Endothelial cell of umbilical vein (primary cell): ENCODE data around the gene MYZAP. TPM values are rescaled to one million over a fixed set of nuclear protein-coding genes. Genes with fewer than 3 reads are reported as not detected.

Experiments used
- BruUV-seq: library from RNA; stranded (reverse); fragments of 400-500 nt; replicated peaks from 2 replicates; lab custom pipeline; 2021; lab: Mats Ljungman, UMichigan
- CTCF ChIA-PET: fragments of 300-600, 350-600 bp; sonication (Branson Sonifier 250); formaldehyde crosslinking; loops from one replicate; lab custom pipeline; 2021; ENCODE audit warnings: antibody characterized with exemption, inconsistent platforms; lab: Charles Lee
- POLR2A ChIA-PET: fragments of 300-600, 350-600 bp; sonication (Branson Sonifier 250); formaldehyde crosslinking; loops from one replicate; lab custom pipeline; 2021; ENCODE audit warnings: antibody characterized with exemption, inconsistent platforms; lab: Charles Lee
- DNase-seq: peaks from one replicate; pipeline ENCODE4 v3.0.0-alpha.2; 2011; ENCODE audit warnings: low read depth, low spot score
- FAIRE-seq: peaks from 2 replicates; lab custom pipeline; 2011; peaks lifted over from hg19 to GRCh38; lab: Jason Lieb, UNC
- H2AFZ ChIP-seq: 2 replicates; pipeline ENCODE4 v1.6.0; 2012; ENCODE audit warnings: low read depth, low read length, control low read depth, inconsistent platforms
- H3K27ac ChIP-seq: 2 replicates; pipeline ENCODE4 v1.5.1; 2011; ENCODE audit warnings: low read depth, mild to moderate bottlenecking, control low read depth, low read length, moderate library complexity; ENCODE audit not compliant: insufficient read depth
- H3K27me3 ChIP-seq, 2 experiments: 2 replicates each; pipeline versions ENCODE4 v1.6.0 to v1.6.1; 2011; ENCODE audit warnings: low read length in 2 of 2, mixed read lengths in 1 of 2; ENCODE audit not compliant: control insufficient read depth in 2 of 2, insufficient read depth in 2 of 2
- H3K36me3 ChIP-seq, 2 experiments: 2 replicates in 1 of 2; 3 replicates in 1 of 2; pipeline ENCODE4 v1.5.1; 2011; ENCODE audit warnings: low read length in 2 of 2, mild to moderate bottlenecking in 1 of 2, moderate library complexity in 1 of 2; ENCODE audit not compliant: control insufficient read depth in 2 of 2, insufficient read depth in 2 of 2; ENCODE audit errors: extremely low read depth in 1 of 2
- H3K4me1 ChIP-seq: 3 replicates; pipeline ENCODE4 v1.5.1; 2011; ENCODE audit warnings: mild to moderate bottlenecking, low read length; ENCODE audit not compliant: control insufficient read depth, insufficient read depth; ENCODE audit errors: extremely low read depth
- H3K4me2 ChIP-seq: 2 replicates; pipeline ENCODE4 v1.6.1; 2011; ENCODE audit warnings: low read length, control low read depth, mixed read lengths; ENCODE audit not compliant: insufficient read depth
- H3K4me3 ChIP-seq, 3 experiments: fragments of 200-600 bp in 1 of 3; sonication (generic), shearing (Covaris generic) in 1 of 3; replicated peaks in 1 of 3; 2 replicates each; pipeline ENCODE4 v1.5.1; 2011 to 2016; ENCODE audit warnings: control low read depth in 3 of 3, low read length in 3 of 3, mild to moderate bottlenecking in 2 of 3, inconsistent platforms in 1 of 3, low read depth in 1 of 3, moderate library complexity in 1 of 3; ENCODE audit not compliant: insufficient read depth in 1 of 3
- H3K79me2 ChIP-seq: 2 replicates; pipeline ENCODE4 v1.6.0; 2012; ENCODE audit warnings: low read length, inconsistent platforms; ENCODE audit not compliant: control insufficient read depth, insufficient read depth
- H3K9ac ChIP-seq: replicated peaks from 2 replicates; pipeline ENCODE3; 2011; ENCODE audit warnings: low read length, control low read depth; ENCODE audit not compliant: insufficient read depth; ENCODE audit errors: extremely low read depth
- H3K9me1 ChIP-seq: replicated peaks from 3 replicates; pipeline ENCODE4 v1.6.0; 2011; ENCODE audit warnings: mild to moderate bottlenecking, low read length; ENCODE audit not compliant: control insufficient read depth, insufficient read depth; ENCODE audit errors: extremely low read depth
- H3K9me3 ChIP-seq: replicated peaks from 2 replicates; pipeline ENCODE4 v1.5.1; 2012; ENCODE audit warnings: low read length, inconsistent platforms; ENCODE audit not compliant: control insufficient read depth, insufficient read depth
- H4K20me1 ChIP-seq: replicated peaks from 2 replicates; pipeline ENCODE3; 2011; ENCODE audit warnings: mild to moderate bottlenecking, low read length; ENCODE audit not compliant: control insufficient read depth, insufficient read depth; ENCODE audit errors: extremely low read depth
- CTCF ChIP-seq, 2 donors: IDR thresholded peaks; 1 replicate in 1 of 2; 2 replicates in 1 of 2; pipeline ENCODE4 v1.5.1; 2011; ENCODE audit warnings: low read length in 2 of 2, mild to moderate bottlenecking in 2 of 2, moderate library complexity in 2 of 2, control low read depth in 1 of 2, inconsistent platforms in 1 of 2, low read depth in 1 of 2; ENCODE audit not compliant: insufficient read depth in 1 of 2; ENCODE audit errors: extremely low read depth in 1 of 2
- EZH2 ChIP-seq: IDR thresholded peaks from 2 replicates; pipeline ENCODE4 v1.6.1; 2012; ENCODE audit warnings: borderline replicate concordance, low read depth, mild to moderate bottlenecking, moderate library complexity, low read length, inconsistent platforms; ENCODE audit not compliant: severe bottlenecking
- FOS ChIP-seq: IDR thresholded peaks from 2 replicates; pipeline ENCODE4 v1.6.1; 2011; ENCODE audit warnings: mild to moderate bottlenecking, low read length, moderate library complexity, borderline replicate concordance; ENCODE audit not compliant: insufficient read depth
- GATA2 ChIP-seq: IDR thresholded peaks from 2 replicates; pipeline ENCODE4 v1.7.0; 2011; ENCODE audit warnings: low read depth, mild to moderate bottlenecking, moderate library complexity, mixed read lengths, low read length; ENCODE audit not compliant: insufficient read length, insufficient read depth
- JUN ChIP-seq: IDR thresholded peaks from 2 replicates; pipeline ENCODE4 v1.6.1; 2011; ENCODE audit warnings: borderline replicate concordance, low read depth; ENCODE audit not compliant: insufficient read length, insufficient read depth
- MAX ChIP-seq: IDR thresholded peaks from 2 replicates; pipeline ENCODE4 v1.6.1; 2011; ENCODE audit not compliant: insufficient read depth, insufficient read length
- MYC ChIP-seq: IDR thresholded peaks from one replicate; pipeline ENCODE4 v1.6.1; 2011; ENCODE audit warnings: mild to moderate bottlenecking, low read depth, low read length
- POLR2A ChIP-seq: IDR thresholded peaks from 2 replicates; pipeline ENCODE4 v1.6.1; 2012; ENCODE audit warnings: low read depth, mild to moderate bottlenecking, control low read depth, low read length
- POLR2AphosphoS5 ChIP-seq: IDR thresholded peaks from 2 replicates; pipeline ENCODE4 v1.6.1; 2012; ENCODE audit warnings: low read depth, mild to moderate bottlenecking, control low read depth, low read length, moderate library complexity; ENCODE audit not compliant: insufficient read depth
- dilution Hi-C: fragments of 300-500 bp; cut with MboI; formaldehyde crosslinking; loops from one replicate; pipeline ENCODE4 v1.15.0; 2019; ENCODE audit warnings: low sequenced_read_pairs; ENCODE audit not compliant: extremely low pct_ligation_motif_present
- intact Hi-C: fragments of 100-400 bp; cut with micrococcal nuclease; formaldehyde crosslinking; loops from one replicate; pipeline ENCODE4 v1.10.0; 2022
- polyA plus RNA-seq, 4 experiments: library from polyadenylated mRNA; depleted of rRNA in 3 of 4; stranded (reverse) in 3 of 4; unstranded in 1 of 4; fragments of >200 nt; gene quantifications; 2 replicates each; pipeline versions ENCODE4 v1.2.1 to v1.2.3, GENCODE V29; 2011 to 2012; ENCODE audit warnings: missing spikeins in 1 of 4
- total RNA-seq: library from RNA; stranded (reverse); gene quantifications from 2 replicates; pipeline ENCODE4 v1.2.3, GENCODE V29; 2021

MYZAP gene
- total and polyA plus RNA-seq, 2 donors (not counting 3 experiments of a cell fraction or from before 2014, with no cell fraction given): 6.3 to 8.1 TPM

DNA sequence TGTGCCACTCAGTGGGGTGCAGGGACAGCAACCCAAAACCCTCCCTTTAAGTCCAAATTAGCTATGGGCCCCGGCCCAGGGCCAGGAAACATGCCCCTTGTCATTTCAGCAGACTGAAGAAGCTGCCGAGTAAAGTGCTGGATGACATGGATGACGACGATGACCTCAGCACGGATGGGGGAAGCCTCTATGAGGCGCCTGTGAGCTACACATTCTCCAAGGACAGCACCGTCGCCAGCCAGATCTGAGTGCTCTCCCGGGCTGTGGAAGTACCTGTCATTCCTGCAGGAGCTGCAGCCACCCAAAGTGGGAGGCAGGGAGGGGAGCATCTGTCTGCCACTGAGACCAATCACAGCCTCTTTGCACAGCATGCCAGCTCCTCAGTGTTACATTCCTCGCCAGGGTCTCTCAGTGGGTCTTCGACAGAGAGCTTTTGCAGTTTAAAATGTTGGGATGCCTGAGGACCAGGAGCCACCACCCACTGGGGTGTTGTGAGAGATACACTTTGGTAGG lies 44.4 kb upstream of the MYZAP start:
- H3K27ac ChIP-seq: no peak overlapping the region
- peaks cover 19% of the 10 kb centered on the region for H3K4me1 ChIP-seq
- H4K20me1 ChIP-seq: no peaks in the 10 kb centered on the region
- TF ChIP-seq MYC (no peak), JUN (no peak), FOS (no peak), EZH2 (no peak), MAX (no peak)
- no peaks in the 10 kb centered on the region for H3K27me3 ChIP-seq
- POLR2A ChIA-PET: no interaction called here
- dilution Hi-C loops: loop anchor here (25.0 kb wide), 1 partner anchor 210 kb away; no protein-coding TSS in a partner anchor
- H3K9me3 ChIP-seq: no peaks in the 10 kb centered on the region
- FAIRE-seq: no peak
- no peak for DNase-seq
- no peak overlapping the region for H2AFZ ChIP-seq
- H3K4me2 ChIP-seq: no peak overlapping the region
- CTCF ChIA-PET: interaction anchor here (1.6 to 8.5 kb wide), 5 partner anchors 12 to 207 kb away, joined by 3 to 162 read pairs (median 14); no protein-coding TSS in a partner anchor
- intact Hi-C loops: no loop called here
- H3K9me1 ChIP-seq: no peaks in the 10 kb centered on the region
- BruUV-seq: no TSS peak
- H3K79me2 ChIP-seq: no peaks in the 10 kb centered on the region
- H3K9ac ChIP-seq: no peak overlapping the region
- peaks cover 0 to 18% of the 10 kb centered on the region in 2 experiments for H3K36me3 ChIP-seq
- H3K4me3 ChIP-seq: no peak overlapping the region

- H3K4me1 ChIP-seq: peaks cover 30% of the 10 kb centered on the region
- no peak for TF ChIP-seq CTCF (IDR thresholded peaks at IDR 0.05; ENCODE audit: extremely low read depth in 1 of 2, insufficient read depth in 1 of 2, low read depth in 1 of 2, low read length in 2 of 2)
- no peak for TF ChIP-seq GATA2
- no peak for TF ChIP-seq POLR2AphosphoS5
- TF ChIP-seq MYC: no peak
- no peak for TF ChIP-seq JUN
- TF ChIP-seq MAX: no peak
- TF ChIP-seq POLR2A: no peak
- TF ChIP-seq EZH2: no peak
- TF ChIP-seq FOS: no peak
- no peaks in the 10 kb centered on the region for H3K79me2 ChIP-seq
- no peak overlapping the region for H3K4me3 ChIP-seq
- no peaks in the 10 kb centered on the region for H3K9me3 ChIP-seq
- H3K9ac ChIP-seq: no peak overlapping the region
- H3K27me3 ChIP-seq: no peaks in the 10 kb centered on the region
- DNase-seq (no peak), FAIRE-seq (no peak)
- ChIA-PET CTCF (interaction anchor here (0.8 to 8.5 kb wide), 5 partner anchors 11 to 208 kb away, joined by 5 to 162 read pairs (median 14); no protein-coding TSS in a partner anchor), POLR2A (no interaction called here)
- no peaks in the 10 kb centered on the region for H3K9me1 ChIP-seq
- H3K27ac ChIP-seq: no peak overlapping the region
- dilution Hi-C loops: loop anchor here (25.0 kb wide), 1 partner anchor 211 kb away; no protein-coding TSS in a partner anchor
- no peaks in the 10 kb centered on the region for H4K20me1 ChIP-seq
- H2AFZ ChIP-seq: no peak overlapping the region
- no peak overlapping the region for H3K4me2 ChIP-seq
- intact Hi-C loops: no loop called here
- BruUV-seq: no TSS peak
- H3K36me3 ChIP-seq: peaks cover 0 to 18% of the 10 kb centered on the region in 2 experiments
Observed at GRCh38 chr15:57548351-57548750, 43.4 kb upstream of the MYZAP start.
